ENCODE data around the gene PNPO.

PNPO gene

GRCh38 chr17:47949946-47950345, 8.6 kb downstream of the PNPO start:
- no peak for DNase-seq (ENCODE audit: low read depth in 2 of 2)

- DNase-seq (ENCODE audit: low read depth in 2 of 2) = no peak
Measured at GRCh38 chr17:47950448-47950847, 9.1 kb downstream of the PNPO start.

- no peak for DNase-seq (ENCODE audit: low read depth in 2 of 2)
Measured at GRCh38 chr17:47952171-47953021, 11.0 kb downstream of the PNPO start.

GRCh38 chr17:47953909-47954308, 12.5 kb downstream of the PNPO start:
- DNase-seq (ENCODE audit: low read depth in 2 of 2) = no peak

- DNase-seq (ENCODE audit: low read depth in 2 of 2) = no peak
Measured at GRCh38 chr17:47955497-47956461, 14.4 kb downstream of the PNPO start.

GRCh38 chr17:47956791-47957590, 15.6 kb downstream of the PNPO start:
- no peak for DNase-seq (ENCODE audit: low read depth in 2 of 2)

GRCh38 chr17:47957591-47958490, 16.5 kb downstream of the PNPO start, which contains the start of gene PRR15L:
TSS of gene PRR15L (minus strand) at chr17:47957883. CDS start at chr17:47953234, 4,649 bp downstream.
- no peak for DNase-seq (ENCODE audit: low read depth in 2 of 2)

- DNase-seq (ENCODE audit: low read depth in 2 of 2) = no peak
Measured at GRCh38 chr17:47959825-47960655, 18.7 kb downstream of the PNPO start.

GRCh38 chr17:47961406-47961805, 20.0 kb downstream of the PNPO start:
- no peak for DNase-seq (ENCODE audit: low read depth in 2 of 2)

- DNase-seq (ENCODE audit: low read depth in 2 of 2) = no peak
Measured at GRCh38 chr17:47962901-47963300, 21.5 kb downstream of the PNPO start.

GRCh38 chr17:47964856-47965255, 23.5 kb downstream of the PNPO start:
- no peak for DNase-seq (ENCODE audit: low read depth in 2 of 2)

GRCh38 chr17:47966079-47966519, 24.7 kb downstream of the PNPO start:
- no peak for DNase-seq (ENCODE audit: low read depth in 2 of 2)

GRCh38 chr17:47967607-47968252, 26.4 kb downstream of the PNPO start:
- DNase-seq (ENCODE audit: low read depth in 2 of 2) = no peak

- DNase-seq (ENCODE audit: low read depth in 2 of 2) = no peak
Measured at GRCh38 chr17:47968836-47969235, 27.5 kb downstream of the PNPO start.

GRCh38 chr17:47969930-47970724, 28.8 kb downstream of the PNPO start:
- no peak for DNase-seq (ENCODE audit: low read depth in 2 of 2)

- DNase-seq (ENCODE audit: low read depth in 2 of 2) = peak; percentile 100
Measured at GRCh38 chr17:47970725-47971499, 29.5 kb downstream of the PNPO start, which contains the start of gene CDK5RAP3. TSS of gene CDK5RAP3 (plus strand) at chr17:47971113. CDS start at chr17:47971147, 34 bp downstream.

GRCh38 chr17:47973541-47973940, 32.2 kb downstream of the PNPO start:
- no peak for DNase-seq (ENCODE audit: low read depth in 2 of 2)

Measured in stimulated activated CD8-positive, alpha-beta memory T cell treated with anti-CD3 and anti-CD28 coated beads, Interleukin-15, amount 100 ng/mL, for 48 hours (primary cell).